Kidney (tissue), 14 donors: ENCODE results near the gene PRRG2. TPM values are rescaled to one million over a fixed set of nuclear protein-coding genes. Genes with fewer than 3 reads are reported as not detected.

Experiments
- DNase-seq, 5 donors: peaks; one replicate each; pipeline ENCODE4 v3.0.0-alpha.2; 2013 to 2020
- FAIRE-seq: peaks from 2 replicates; lab custom pipeline; 2012; peaks lifted over from hg19 to GRCh38; lab: Jason Lieb, UNC
- H3K27ac ChIP-seq, 2 donors: one replicate each; pipeline ENCODE4 v1.7.0; 2013; ENCODE audit warnings: low read depth in 2 of 2, low read length in 2 of 2, inconsistent platforms in 1 of 2
- H3K27me3 ChIP-seq: one replicate; pipeline ENCODE4 v1.7.1; 2013; ENCODE audit warnings: low read length, inconsistent platforms; ENCODE audit not compliant: control insufficient read depth, insufficient read depth
- H3K36me3 ChIP-seq, 3 donors: one replicate each; pipeline versions ENCODE4 v1.7.0 to v1.7.1; 2013; ENCODE audit warnings: low read length in 3 of 3, control low read depth in 1 of 3, inconsistent platforms in 1 of 3; ENCODE audit not compliant: insufficient read depth in 3 of 3, control insufficient read depth in 2 of 3
- H3K4me1 ChIP-seq, 3 donors: one replicate each; pipeline versions ENCODE4 v1.7.0 to v1.7.1; 2013; ENCODE audit warnings: low read length in 3 of 3, inconsistent platforms in 1 of 3, low read depth in 1 of 3; ENCODE audit not compliant: control insufficient read depth in 2 of 3, insufficient read depth in 2 of 3
- H3K4me3 ChIP-seq, 3 donors: one replicate each; pipeline versions ENCODE4 v1.7.0 to v1.8.1; 2013; ENCODE audit warnings: low read length in 3 of 3, control low read depth in 1 of 3, inconsistent platforms in 1 of 3
- H3K9ac ChIP-seq, 3 donors: one replicate each; pipeline versions ENCODE4 v1.7.0 to v1.7.1; 2013; ENCODE audit warnings: low read length in 3 of 3, control low read depth in 1 of 3, inconsistent platforms in 1 of 3
- H3K9me3 ChIP-seq, 3 donors: one replicate each; pipeline versions ENCODE4 v1.7.0 to v1.7.1; 2013; ENCODE audit warnings: low read length in 3 of 3, control low read depth in 1 of 3, inconsistent platforms in 1 of 3; ENCODE audit not compliant: control insufficient read depth in 2 of 3, insufficient read depth in 1 of 3
- CTCF ChIP-seq: IDR thresholded peaks from 3 replicates; pipeline ENCODE4 v1.5.1; 2012; ENCODE audit warnings: mild to moderate bottlenecking, moderate library complexity, borderline replicate concordance; ENCODE audit not compliant: insufficient read depth; ENCODE audit errors: extremely low read depth
- intact Hi-C: fragments of 100-400 bp; cut with DNase I; formaldehyde crosslinking; loops from one replicate; pipeline ENCODE4 v1.11.1; 2022
- polyA plus RNA-seq: library from polyadenylated mRNA; stranded (reverse); fragments of 350-450 nt; fragmentation: Illumina TruSeq; extraction: RNeasy Lipid Tissue Mini Kit (QIAGEN cat#74804); gene quantifications from one replicate; pipeline ENCODE4 v1.2.3, GENCODE V29; 2014; ENCODE audit warnings: low read depth, low replicate concordance; ENCODE audit not compliant: insufficient read depth
- total RNA-seq: library from RNA; stranded (reverse); fragmentation: NEBNext Ultra II Directional; extraction: Animal tissue kit (Norgen Biotek cat#: 25700); gene quantifications from one replicate; pipeline ENCODE4 v1.2.1, GENCODE V29; 2021
- donor health status: control.
- donor health status: control.
- donor health status: control.
- donor health status: control.
- donor health status: control.
- donor health status: DM: yes; HTN: yes; CAD: no.
- donor health status: Normal renal cell carcinoma (clear cell type).

PRRG2 gene
- total and polyA plus RNA-seq, 2 donors from 2014 or later: 14.9 to 17.6 TPM

- H3K27ac ChIP-seq: peak overlapping the region; percentile 11 to 37
- H3K4me1 ChIP-seq: peaks cover 0 to 15% (median 0%) of the 10 kb centered on the region in 3 donors
- intact Hi-C loops: no loop called here
- peak overlapping the region in 2 of 3 donors; percentile 40 to 62 for H3K9ac ChIP-seq
- FAIRE-seq (no peak), DNase-seq (peak in 2 of 5 donors; percentile 4 to 70)
- TF ChIP-seq CTCF: no peak
- H3K36me3 ChIP-seq: peaks cover 0 to 10% (median 0%) of the 10 kb centered on the region in 3 donors
- no peaks in the 10 kb centered on the region for H3K9me3 ChIP-seq
- no peaks in the 10 kb centered on the region for H3K27me3 ChIP-seq
- peak overlapping the region; percentile 71 to 79 (median 73) for H3K4me3 ChIP-seq
Observed at GRCh38 chr19:49592486-49593232, 11.5 kb downstream of the PRRG2 start.

- FAIRE-seq (no peak), DNase-seq (peak; percentile 95 to 97 (median 96))
- intact Hi-C loops: no loop called here
- Histone ChIP-seq H3K9me3 (no peaks in the 10 kb centered on the region), H3K27ac (peak overlapping the region; percentile 37 to 57), H3K27me3 (no peaks in the 10 kb centered on the region), H3K9ac (peak overlapping the region in 2 of 3 donors; percentile 34 to 45), H3K4me3 (peak overlapping the region; percentile 17 to 79 (median 24)), H3K4me1 (peaks cover 0 to 15% (median 0%) of the 10 kb centered on the region in 3 donors), H3K36me3 (peaks cover 0 to 13% (median 0%) of the 10 kb centered on the region in 3 donors)
- TF ChIP-seq CTCF: no peak
Observed at GRCh38 chr19:49593233-49594113, 12.4 kb downstream of the PRRG2 start.

GRCh38 chr19:49594157-49594992 lies 13.3 kb downstream of the PRRG2 start:
- TF ChIP-seq CTCF: no peak
- Histone ChIP-seq H3K4me3 (no peak overlapping the region), H3K27ac (no peak overlapping the region), H3K9me3 (no peaks in the 10 kb centered on the region), H3K9ac (peak overlapping the region in 1 of 3 donors; percentile 34), H3K27me3 (no peaks in the 10 kb centered on the region), H3K36me3 (peaks cover 0 to 17% (median 0%) of the 10 kb centered on the region in 3 donors), H3K4me1 (peaks cover 0 to 15% (median 0%) of the 10 kb centered on the region in 3 donors)
- FAIRE-seq: no peak
- peak in 1 of 5 donors; percentile 65 for DNase-seq
- intact Hi-C loops: no loop called here
